Omental fat pad (tissue), 4 donors: ENCODE results near the gene TEX29. TPM values are rescaled to one million over a fixed set of nuclear protein-coding genes. Genes with fewer than 3 reads are reported as not detected.

Source experiments
- ATAC-seq: fragments of 150-250 bp; one replicate; pipeline ENCODE4 v1.9.1; 2016; ENCODE audit warnings: mild to moderate bottlenecking, moderate library complexity; ENCODE audit not compliant: low FRiP score
- DNase-seq: peaks from one replicate; pipeline ENCODE4 v3.0.0-alpha.2; 2019; ENCODE audit warnings: low spot score
- CTCF ChIP-seq, 3 donors: fragments of 450-650 bp; IDR thresholded peaks; one replicate each; pipeline ENCODE4 v1.5.1; 2016 to 2017; ENCODE audit warnings: antibody characterized with exemption in 3 of 3, mild to moderate bottlenecking in 3 of 3, moderate library complexity in 2 of 3
- total RNA-seq, 4 donors: library from RNA; depleted of rRNA; stranded (reverse); fragments of >200 nt; gene quantifications; one replicate each; pipeline ENCODE4 v1.1.0, GENCODE V29; 2016

The TEX29 gene
- total RNA-seq, 4 donors from 2014 or later = 0.94 TPM; not detected in 3

- TF ChIP-seq CTCF (IDR thresholded peaks at IDR 0.05) = no peak
- no peak for DNase-seq
- ATAC-seq = no peak
Measured at GRCh38 chr13:111328574-111329410, 8.3 kb downstream of the TEX29 start.

- no peak for TF ChIP-seq CTCF (IDR thresholded peaks at IDR 0.05)
- DNase-seq (no peak), ATAC-seq (no peak)
Measured at GRCh38 chr13:111329641-111330040, 9.2 kb downstream of the TEX29 start.

GRCh38 chr13:111330066-111330610 lies 9.7 kb downstream of the TEX29 start:
- ATAC-seq = no peak
- no peak for DNase-seq
- no peak for TF ChIP-seq CTCF (IDR thresholded peaks at IDR 0.05)

GRCh38 chr13:111335298-111335697 lies 14.9 kb downstream of the TEX29 start:
- no peak for TF ChIP-seq CTCF (IDR thresholded peaks at IDR 0.05)
- DNase-seq (no peak), ATAC-seq (no peak)

GRCh38 chr13:111336666-111337065 lies 16.2 kb downstream of the TEX29 start:
- TF ChIP-seq CTCF (IDR thresholded peaks at IDR 0.05) = no peak
- DNase-seq = no peak
- no peak for ATAC-seq

- TF ChIP-seq CTCF (IDR thresholded peaks at IDR 0.05) = no peak
- no peak for ATAC-seq
- no peak for DNase-seq
Measured at GRCh38 chr13:111337206-111337605, 16.8 kb downstream of the TEX29 start.

- no peak for TF ChIP-seq CTCF (IDR thresholded peaks at IDR 0.05)
- DNase-seq (no peak), ATAC-seq (no peak)
Measured at GRCh38 chr13:111337741-111338140, 17.3 kb downstream of the TEX29 start.
